BJ (cell line): ENCODE measurements around the gene THSD7A. TPM values are rescaled to one million over a fixed set of nuclear protein-coding genes. Genes with fewer than 3 reads are reported as not detected.

Experiments used
- CTCF ChIA-PET: fragments of 350-600 bp; formaldehyde crosslinking; extraction: SDS; loops from one replicate; lab custom pipeline; 2021; ENCODE audit warnings: antibody characterized with exemption, inconsistent platforms; lab: Yijun Ruan, JAX
- POLR2A ChIA-PET: fragments of 300-600 bp; sonication (Branson Sonifier 250); formaldehyde crosslinking; extraction: SDS; loops from one replicate; lab custom pipeline; 2021; ENCODE audit warnings: antibody characterized with exemption; lab: Charles Lee
- DNase-seq: peaks from one replicate; pipeline ENCODE4 v3.0.0-alpha.2; 2011; ENCODE audit warnings: low read depth
- H3K27me3 ChIP-seq: 2 replicates; pipeline ENCODE4 v1.6.0; 2011; ENCODE audit warnings: low read length; ENCODE audit not compliant: control insufficient read depth, insufficient read depth
- H3K36me3 ChIP-seq: 2 replicates; pipeline ENCODE4 v1.5.1; 2011; ENCODE audit warnings: low read length; ENCODE audit not compliant: control insufficient read depth, insufficient read depth
- H3K4me3 ChIP-seq: 2 replicates; pipeline ENCODE4 v1.5.1; 2011; ENCODE audit warnings: low read depth, mild to moderate bottlenecking, control low read depth, low read length
- polyA plus RNA-seq: library from polyadenylated mRNA; depleted of rRNA; stranded (reverse); fragments of >200 nt; gene quantifications from 2 replicates; pipeline ENCODE4 v1.2.3, GENCODE V29; 2011
- TF ChIP-seq, protein P1 (sequence below): IDR thresholded peaks from 2 replicates; pipeline ENCODE4 v1.5.1; 2011; ENCODE audit warnings: low read depth, mild to moderate bottlenecking, control low read depth, inconsistent platforms, low read length, moderate library complexity; ENCODE audit not compliant: insufficient read depth

Gene THSD7A
- polyA plus RNA-seq, 1 experiment = 0.02 TPM

DNA sequence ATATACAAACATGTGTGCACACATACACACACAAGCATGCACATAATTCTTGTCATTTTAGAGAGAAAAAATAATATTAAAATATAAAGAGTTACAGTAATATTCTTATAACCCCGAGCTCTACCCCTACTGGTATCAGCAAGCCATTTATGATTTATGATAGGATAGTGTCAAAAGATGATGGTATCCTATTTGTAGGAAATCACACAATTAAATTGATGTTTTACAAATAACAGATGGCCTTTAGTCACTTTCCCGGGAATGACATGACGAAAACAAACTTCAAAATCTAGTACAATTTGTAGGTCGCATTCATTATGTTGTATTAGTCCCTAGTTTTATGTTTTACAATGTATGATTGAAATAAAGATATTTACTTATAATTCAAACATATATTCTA is 36.8 kb downstream of the THSD7A start:
- ChIA-PET POLR2A (no interaction called here), CTCF (no interaction called here)
- DNase-seq = no peak
- Histone ChIP-seq H3K36me3 (no peaks in the 10 kb centered on the region), H3K4me3 (no peak overlapping the region), H3K27me3 (no peaks in the 10 kb centered on the region)
- TF ChIP-seq, protein P1, sequence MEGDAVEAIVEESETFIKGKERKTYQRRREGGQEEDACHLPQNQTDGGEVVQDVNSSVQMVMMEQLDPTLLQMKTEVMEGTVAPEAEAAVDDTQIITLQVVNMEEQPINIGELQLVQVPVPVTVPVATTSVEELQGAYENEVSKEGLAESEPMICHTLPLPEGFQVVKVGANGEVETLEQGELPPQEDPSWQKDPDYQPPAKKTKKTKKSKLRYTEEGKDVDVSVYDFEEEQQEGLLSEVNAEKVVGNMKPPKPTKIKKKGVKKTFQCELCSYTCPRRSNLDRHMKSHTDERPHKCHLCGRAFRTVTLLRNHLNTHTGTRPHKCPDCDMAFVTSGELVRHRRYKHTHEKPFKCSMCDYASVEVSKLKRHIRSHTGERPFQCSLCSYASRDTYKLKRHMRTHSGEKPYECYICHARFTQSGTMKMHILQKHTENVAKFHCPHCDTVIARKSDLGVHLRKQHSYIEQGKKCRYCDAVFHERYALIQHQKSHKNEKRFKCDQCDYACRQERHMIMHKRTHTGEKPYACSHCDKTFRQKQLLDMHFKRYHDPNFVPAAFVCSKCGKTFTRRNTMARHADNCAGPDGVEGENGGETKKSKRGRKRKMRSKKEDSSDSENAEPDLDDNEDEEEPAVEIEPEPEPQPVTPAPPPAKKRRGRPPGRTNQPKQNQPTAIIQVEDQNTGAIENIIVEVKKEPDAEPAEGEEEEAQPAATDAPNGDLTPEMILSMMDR = no peak

DNA sequence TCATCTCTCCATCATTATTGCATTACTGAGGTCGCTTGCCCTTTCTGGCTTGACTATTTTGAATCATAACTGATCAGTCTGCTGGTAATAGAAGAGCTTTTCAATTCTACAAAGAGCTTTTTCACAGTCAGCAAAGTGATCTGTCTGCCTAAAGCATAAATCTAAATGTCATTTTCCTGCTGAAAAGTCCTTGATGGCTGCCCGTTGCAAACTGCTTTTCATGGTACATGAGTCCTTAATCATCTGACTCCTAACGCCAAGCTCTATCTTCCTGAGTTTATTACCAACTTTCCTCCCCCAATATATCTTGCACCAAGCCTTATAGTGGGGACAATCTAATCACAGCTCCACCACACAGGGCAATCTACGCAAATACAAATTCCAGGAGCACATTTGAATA is 39.8 kb downstream of the THSD7A start:
- ChIA-PET CTCF (no interaction called here), POLR2A (no interaction called here)
- Histone ChIP-seq H3K4me3 (no peak overlapping the region), H3K27me3 (no peaks in the 10 kb centered on the region), H3K36me3 (no peaks in the 10 kb centered on the region)
- TF ChIP-seq, protein P1 = no peak
- no peak for DNase-seq

DNA sequence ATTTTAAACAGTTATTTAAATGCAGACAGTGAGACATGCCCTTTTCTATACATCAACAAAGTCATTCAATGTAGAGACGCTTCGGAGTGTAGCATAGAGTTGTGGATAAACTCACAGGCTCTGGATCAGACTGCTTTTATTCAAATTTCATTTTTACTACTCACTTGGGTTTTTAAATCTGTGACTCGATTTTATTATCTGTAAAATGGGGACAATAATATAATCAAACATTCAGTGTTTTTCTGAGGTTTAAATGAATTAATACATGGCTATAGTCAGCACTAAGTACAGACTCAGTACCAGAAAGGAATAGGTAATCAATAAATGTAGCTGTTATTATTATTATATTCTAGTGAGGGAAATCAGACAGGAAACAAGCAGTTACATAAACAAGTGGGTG is 43.4 kb downstream of the THSD7A start:
- ChIA-PET POLR2A (no interaction called here), CTCF (no interaction called here)
- H3K27me3 ChIP-seq = no peaks in the 10 kb centered on the region
- H3K4me3 ChIP-seq = no peak overlapping the region
- DNase-seq = no peak
- TF ChIP-seq, protein P1 = no peak
- H3K36me3 ChIP-seq = no peaks in the 10 kb centered on the region

DNA sequence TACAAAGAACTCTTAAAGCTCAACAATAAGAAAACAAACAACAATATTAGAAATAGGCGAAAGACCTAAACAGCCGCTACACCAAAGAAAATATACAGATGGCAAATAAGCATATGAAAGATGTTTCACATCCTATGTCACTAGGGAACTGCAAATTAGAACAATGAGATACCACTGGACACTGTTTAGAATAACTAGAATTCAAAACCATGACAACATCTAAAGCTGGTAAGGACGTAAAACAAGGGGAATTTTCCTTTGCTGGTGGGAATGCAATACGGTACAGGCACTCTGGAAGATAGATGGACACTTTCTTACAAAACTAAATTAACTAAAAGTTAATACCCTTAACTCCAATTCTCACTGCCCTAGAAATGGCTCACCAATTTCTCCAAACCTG is 44.5 kb downstream of the THSD7A start:
- H3K36me3 ChIP-seq = no peaks in the 10 kb centered on the region
- CTCF ChIA-PET = no interaction called here
- H3K27me3 ChIP-seq = no peaks in the 10 kb centered on the region
- POLR2A ChIA-PET = no interaction called here
- H3K4me3 ChIP-seq = no peak overlapping the region
- TF ChIP-seq, protein P1 = no peak
- DNase-seq = no peak

DNA sequence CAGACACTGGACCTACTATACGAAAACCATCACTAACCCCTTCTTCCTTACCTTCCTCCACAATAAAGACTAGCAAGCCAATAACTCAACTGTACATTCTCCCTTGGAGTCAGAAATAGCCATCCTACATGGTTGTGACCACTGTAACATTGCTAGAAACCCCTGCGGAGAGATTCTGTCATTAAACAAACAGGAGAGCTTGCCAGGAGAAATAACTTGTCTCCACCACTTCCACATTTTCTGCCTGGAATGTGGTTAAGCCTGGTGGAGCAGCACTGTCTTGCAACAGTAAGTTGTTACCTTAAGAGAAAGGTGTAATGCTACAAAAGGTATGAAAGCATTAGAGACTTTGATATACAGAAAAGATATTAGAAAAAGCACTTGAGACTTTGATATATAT is 45.8 kb downstream of the THSD7A start:
- H3K27me3 ChIP-seq = no peaks in the 10 kb centered on the region
- H3K4me3 ChIP-seq = no peak overlapping the region
- POLR2A ChIA-PET = no interaction called here
- CTCF ChIA-PET = no interaction called here
- no peaks in the 10 kb centered on the region for H3K36me3 ChIP-seq
- no peak for DNase-seq
- TF ChIP-seq, protein P1 = no peak
